ENCODE data around the gene APP.

The APP gene

DNA sequence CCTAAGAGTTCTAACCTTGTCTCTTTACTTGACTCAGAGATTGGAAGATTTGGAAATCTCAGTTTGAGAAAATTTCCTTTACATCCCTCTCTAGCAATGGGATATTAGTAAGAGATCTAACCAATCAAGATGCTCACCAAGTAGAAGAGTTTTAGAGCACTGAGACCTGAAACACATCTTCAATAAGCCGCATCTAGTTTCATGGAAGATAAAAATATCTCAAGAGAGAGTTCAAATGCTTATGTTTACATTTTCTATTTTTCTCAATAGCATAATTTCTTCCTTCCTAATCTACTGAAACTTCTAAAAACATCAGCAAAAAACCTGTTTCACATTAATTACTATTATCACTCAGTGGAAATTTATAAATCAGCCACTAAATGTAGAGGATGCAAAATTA is 165.1 kb downstream of the APP start:
- no peaks in the 10 kb centered on the region for H3K27me3 ChIP-seq (replicated peaks; ENCODE audit: insufficient read depth, low read length)
- no peaks in the 10 kb centered on the region for H3K9me3 ChIP-seq (replicated peaks; ENCODE audit: insufficient read depth, low read length)
- H3K9ac ChIP-seq (ENCODE audit: low read length) = no peak overlapping the region
- H3K4me3 ChIP-seq (ENCODE audit: low read length) = no peak overlapping the region
- H3K79me2 ChIP-seq (ENCODE audit: low read length) = no peaks in the 10 kb centered on the region
- peak overlapping the region; percentile 4; the same call in 1 of the 2 replicates for H3K4me2 ChIP-seq (ENCODE audit: low read depth, low read length)
- H2AFZ ChIP-seq (ENCODE audit: low read length) = no peak overlapping the region
- H4K20me1 ChIP-seq (ENCODE audit: insufficient read depth, low read length) = no peaks in the 10 kb centered on the region
- TF ChIP-seq EZH2 (optimal IDR thresholded peaks at IDR 0.05; ENCODE audit: low read depth, low read length) (no peak), CTCF (IDR thresholded peaks at IDR 0.05; ENCODE audit: low read length) (no peak), EZH2phosphoT487 (IDR thresholded peaks at IDR 0.05; ENCODE audit: low read length) (no peak)
- peak; percentile 63 for DNase-seq
- H3K4me1 ChIP-seq (ENCODE audit: low read length) = peaks cover 22% of the 10 kb centered on the region
- peaks cover 7% of the 10 kb centered on the region for H3F3A ChIP-seq (ENCODE audit: insufficient read depth, low read length)
- no peaks in the 10 kb centered on the region for H3K9me2 ChIP-seq (replicated peaks; ENCODE audit: insufficient read depth, low read length)
- H3K36me3 ChIP-seq (replicated peaks; ENCODE audit: insufficient read depth, low read length) = no peaks in the 10 kb centered on the region
- H3K27ac ChIP-seq (ENCODE audit: low read length) = peak overlapping the region; percentile 7; the same call in 1 of the 2 replicates

DNA sequence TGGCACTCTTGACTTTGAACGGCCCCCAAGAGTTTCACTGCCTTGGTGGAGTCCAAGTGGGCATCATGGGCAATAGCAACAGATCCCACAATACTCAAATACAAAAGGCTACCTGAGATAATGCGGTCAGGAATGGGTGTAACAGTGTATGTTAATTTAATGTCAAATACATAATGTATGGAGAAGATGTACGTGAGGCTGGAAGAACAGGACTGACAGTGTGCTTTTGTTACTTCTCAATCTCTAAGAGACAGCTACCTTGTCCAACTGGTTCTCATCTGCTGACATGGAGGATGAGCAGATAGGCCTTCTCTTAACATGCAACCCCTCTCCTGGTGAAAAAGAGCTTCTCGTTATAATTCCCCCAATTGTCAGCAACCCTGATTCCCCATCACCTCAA is 167.2 kb downstream of the APP start:
- no peak for TF ChIP-seq EZH2 (optimal IDR thresholded peaks at IDR 0.05; ENCODE audit: low read depth, low read length)
- no peak for TF ChIP-seq EZH2phosphoT487 (IDR thresholded peaks at IDR 0.05; ENCODE audit: low read length)
- no peak for TF ChIP-seq CTCF (IDR thresholded peaks at IDR 0.05; ENCODE audit: low read length)
- H3K4me2 ChIP-seq (ENCODE audit: low read depth, low read length) = no peak overlapping the region
- no peaks in the 10 kb centered on the region for H3K79me2 ChIP-seq (ENCODE audit: low read length)
- H4K20me1 ChIP-seq (ENCODE audit: insufficient read depth, low read length) = no peaks in the 10 kb centered on the region
- H3K9me3 ChIP-seq (replicated peaks; ENCODE audit: insufficient read depth, low read length) = no peaks in the 10 kb centered on the region
- no peak overlapping the region for H3K27ac ChIP-seq (ENCODE audit: low read length)
- no peak for DNase-seq
- H3K36me3 ChIP-seq (replicated peaks; ENCODE audit: insufficient read depth, low read length) = no peaks in the 10 kb centered on the region
- H3K9me2 ChIP-seq (replicated peaks; ENCODE audit: insufficient read depth, low read length) = no peaks in the 10 kb centered on the region
- H3K4me1 ChIP-seq (ENCODE audit: low read length) = peaks cover 15% of the 10 kb centered on the region
- no peak overlapping the region for H3K4me3 ChIP-seq (ENCODE audit: low read length)
- peaks cover 7% of the 10 kb centered on the region for H3F3A ChIP-seq (ENCODE audit: insufficient read depth, low read length)
- no peaks in the 10 kb centered on the region for H3K27me3 ChIP-seq (replicated peaks; ENCODE audit: insufficient read depth, low read length)
- H2AFZ ChIP-seq (ENCODE audit: low read length) = no peak overlapping the region
- no peak overlapping the region for H3K9ac ChIP-seq (ENCODE audit: low read length)

DNA sequence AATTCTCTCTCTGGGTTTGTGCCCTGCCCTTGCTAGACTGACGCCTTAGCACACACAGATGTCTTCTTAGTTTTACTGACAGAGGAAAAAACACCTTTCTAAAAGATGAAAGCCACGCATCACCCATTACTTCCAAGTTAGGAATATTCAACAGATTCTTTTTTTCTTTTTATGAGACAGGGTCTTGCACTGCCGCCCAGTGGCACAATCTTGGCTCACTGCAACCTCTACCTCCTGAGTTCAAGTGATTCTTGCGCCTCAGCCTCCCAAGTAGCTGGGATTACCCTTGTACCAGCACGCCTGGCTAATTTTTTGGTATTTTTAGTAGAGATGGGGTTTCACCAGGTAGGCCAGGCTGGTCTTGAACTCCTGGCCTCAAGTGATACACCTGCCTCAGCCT is 169.2 kb downstream of the APP start:
- TF ChIP-seq EZH2phosphoT487 (IDR thresholded peaks at IDR 0.05; ENCODE audit: low read length) (no peak), EZH2 (optimal IDR thresholded peaks at IDR 0.05; ENCODE audit: low read depth, low read length) (no peak), CTCF (IDR thresholded peaks at IDR 0.05; ENCODE audit: low read length) (no peak)
- Histone ChIP-seq H3K4me2 (ENCODE audit: low read depth, low read length) (no peak overlapping the region), H3K4me3 (ENCODE audit: low read length) (no peak overlapping the region), H3K36me3 (replicated peaks; ENCODE audit: insufficient read depth, low read length) (no peaks in the 10 kb centered on the region), H3K9me3 (replicated peaks; ENCODE audit: insufficient read depth, low read length) (no peaks in the 10 kb centered on the region), H3K4me1 (ENCODE audit: low read length) (peaks cover 13% of the 10 kb centered on the region), H2AFZ (ENCODE audit: low read length) (no peak overlapping the region), H3K79me2 (ENCODE audit: low read length) (no peaks in the 10 kb centered on the region), H4K20me1 (ENCODE audit: insufficient read depth, low read length) (no peaks in the 10 kb centered on the region), H3K9me2 (replicated peaks; ENCODE audit: insufficient read depth, low read length) (no peaks in the 10 kb centered on the region), H3K27me3 (replicated peaks; ENCODE audit: insufficient read depth, low read length) (no peaks in the 10 kb centered on the region), H3F3A (ENCODE audit: insufficient read depth, low read length) (peaks cover 7% of the 10 kb centered on the region), H3K9ac (ENCODE audit: low read length) (no peak overlapping the region), H3K27ac (ENCODE audit: low read length) (no peak overlapping the region)
- DNase-seq = no peak
